HG03460 (cell line): Measurements from ENCODE around the gene SHROOM3.

ENCODE experiments used
- ATAC-seq: cut with Tn5 transposase; IDR thresholded peaks from one replicate; pipeline ENCODE4 v1.9.1; 2021; ENCODE audit not compliant: unreplicated experiment

SHROOM3 gene

DNA sequence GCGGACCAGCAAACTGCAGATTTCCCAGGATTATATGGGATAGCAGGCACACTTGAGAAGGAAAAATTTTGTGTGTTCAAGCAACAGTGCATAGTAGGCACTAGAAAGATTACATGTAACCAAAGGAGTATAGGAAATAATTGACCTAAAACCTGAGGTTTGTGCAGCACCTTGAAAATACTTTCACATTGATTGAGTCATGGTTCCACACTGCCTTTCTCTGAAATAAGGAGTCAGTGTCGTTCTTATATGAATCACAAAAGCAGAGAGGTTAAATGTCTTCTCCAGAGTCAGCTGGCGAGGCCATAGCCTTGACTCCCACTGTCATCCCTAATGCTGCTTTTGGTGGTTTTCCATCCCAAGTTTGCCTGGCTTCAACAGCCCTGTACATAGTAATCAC is 324.0 kb downstream of the SHROOM3 start:
- no peak for ATAC-seq

DNA sequence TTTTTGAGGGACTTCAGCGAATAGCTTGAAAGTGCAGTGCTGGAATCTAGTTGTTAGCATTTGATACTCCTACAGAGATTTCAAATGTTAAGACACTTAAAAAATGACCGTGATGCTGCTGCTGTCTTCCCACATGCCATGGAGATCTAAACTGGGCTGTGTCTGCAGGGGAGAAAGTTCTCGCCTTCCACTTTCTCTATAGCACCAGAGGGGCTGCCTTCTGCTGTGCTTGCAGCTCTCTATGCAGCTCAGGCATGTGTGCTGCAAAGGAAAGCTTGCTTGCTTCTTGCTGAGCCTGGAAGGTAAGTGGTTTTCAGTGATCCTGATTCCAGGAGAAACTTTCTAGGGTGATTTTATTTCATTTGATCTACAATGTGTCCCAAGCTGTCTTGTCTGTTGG is 325.2 kb downstream of the SHROOM3 start:
- ATAC-seq, result no peak

DNA sequence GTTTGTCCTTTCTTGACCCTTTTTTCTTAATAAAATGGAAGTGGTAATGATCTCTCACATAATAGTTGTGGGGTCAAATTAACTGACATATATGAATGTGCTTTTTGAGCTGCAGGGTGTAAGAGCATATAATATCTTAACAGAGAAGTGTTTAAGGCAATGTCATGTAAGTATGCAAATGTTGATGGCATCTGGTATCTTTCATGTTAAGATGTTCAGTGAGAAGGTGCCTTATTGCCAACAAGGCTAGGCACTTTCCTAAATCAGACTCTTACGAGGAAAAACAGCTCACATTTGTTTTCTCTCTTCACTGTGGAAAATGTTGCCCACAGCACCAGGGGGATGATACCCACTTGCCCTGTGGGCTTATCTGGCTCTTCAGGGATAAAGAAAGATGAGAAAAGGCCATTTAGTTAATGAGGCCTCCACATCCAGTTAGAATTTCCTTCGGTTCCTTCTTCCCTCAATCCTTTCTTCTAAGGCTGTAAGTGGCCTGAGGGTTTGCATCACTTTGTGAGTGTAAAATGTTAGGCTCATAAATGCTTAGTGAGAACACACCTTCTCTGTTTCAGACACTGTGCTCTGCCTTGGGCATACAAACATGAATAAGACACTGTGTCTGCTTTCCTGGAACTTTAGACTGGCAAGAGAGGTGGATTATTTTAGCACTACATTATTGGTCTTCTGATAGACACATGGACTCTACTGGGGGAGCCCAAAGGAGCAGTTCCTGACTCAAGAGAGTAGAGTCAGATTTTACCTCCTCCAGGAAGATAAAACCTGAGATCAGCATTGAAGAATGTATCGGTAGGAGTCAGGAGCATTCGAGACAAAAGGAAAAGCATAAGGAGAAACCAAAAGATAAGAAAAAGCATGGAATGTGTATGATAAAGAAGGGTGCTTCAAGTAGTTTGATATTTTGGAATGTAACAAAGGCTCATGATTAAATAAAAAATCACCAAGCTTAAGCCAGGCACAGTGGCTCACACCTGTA is 327.4 kb downstream of the SHROOM3 start:
- ATAC-seq, result no peak

DNA sequence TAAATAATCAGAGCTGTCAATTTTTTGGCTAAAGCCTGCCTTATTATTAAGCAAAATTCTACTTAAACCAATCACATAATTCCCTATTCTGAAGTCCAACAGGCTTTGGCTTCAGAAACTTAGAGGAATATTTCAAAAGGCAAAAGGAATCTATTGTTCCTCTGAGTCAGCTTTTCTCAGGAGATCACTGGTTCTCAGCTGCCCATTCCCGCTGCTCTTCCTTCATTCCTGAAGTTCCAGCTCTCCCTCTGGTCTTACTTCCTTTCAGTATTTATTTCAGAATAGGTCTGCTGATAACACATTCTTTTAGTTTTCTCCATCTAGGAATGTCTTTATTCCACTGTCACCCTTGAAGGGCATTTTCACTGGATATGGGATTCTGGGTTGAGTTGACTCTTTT is 329.2 kb downstream of the SHROOM3 start:
- ATAC-seq, result no peak

DNA sequence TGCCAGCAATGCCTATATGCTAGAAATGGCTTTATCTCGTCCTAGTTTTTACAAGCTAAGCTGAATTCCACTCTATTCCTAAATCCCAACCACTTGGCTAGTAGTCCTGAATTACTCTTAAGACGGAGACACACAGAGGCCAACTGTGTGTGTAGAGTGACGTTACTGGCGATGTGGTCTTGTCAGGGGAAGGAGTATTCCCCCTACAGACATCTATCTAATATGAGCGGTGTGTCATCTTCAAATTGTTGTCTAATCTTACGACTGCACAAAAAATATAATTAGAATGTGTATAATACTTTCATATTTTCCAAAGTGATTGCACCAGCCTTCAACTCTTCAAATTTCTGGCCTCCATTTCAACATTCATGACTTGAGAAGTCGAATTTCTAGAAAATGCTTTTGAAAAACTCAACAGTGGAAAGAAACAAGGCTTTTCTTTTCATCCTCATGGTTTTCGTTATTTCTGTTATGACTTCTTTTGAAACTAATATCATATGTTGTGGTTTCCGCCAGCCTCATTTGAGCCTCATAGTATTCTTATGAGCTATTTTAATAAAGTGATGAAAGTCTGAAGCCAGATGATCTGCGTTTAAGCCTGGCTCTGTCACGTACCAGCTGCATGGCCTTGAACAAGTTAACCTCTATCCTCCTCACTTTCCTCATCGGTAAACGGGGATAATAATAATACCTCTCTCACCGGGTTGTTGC is 330.6 kb downstream of the SHROOM3 start:
- no peak for ATAC-seq

DNA sequence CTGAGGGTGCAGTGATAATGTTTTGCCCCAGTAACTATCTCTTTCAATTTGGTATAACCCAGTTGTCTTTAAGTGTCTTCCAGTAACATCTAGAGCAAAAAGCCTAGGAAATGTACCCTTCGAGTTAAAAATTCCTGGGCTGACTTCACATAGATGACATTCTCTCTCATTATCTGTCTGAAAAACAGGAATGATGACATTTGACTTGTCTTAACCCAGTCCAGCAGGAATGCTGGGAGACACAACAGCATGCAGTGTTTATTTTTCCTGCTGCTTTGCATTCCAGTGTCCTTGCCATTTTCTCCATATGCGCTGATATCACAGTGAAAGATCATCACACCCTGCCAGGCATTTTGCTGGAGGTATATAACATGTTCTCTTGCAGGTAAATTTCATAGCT is 333.0 kb downstream of the SHROOM3 start:
- ATAC-seq, result no peak

DNA sequence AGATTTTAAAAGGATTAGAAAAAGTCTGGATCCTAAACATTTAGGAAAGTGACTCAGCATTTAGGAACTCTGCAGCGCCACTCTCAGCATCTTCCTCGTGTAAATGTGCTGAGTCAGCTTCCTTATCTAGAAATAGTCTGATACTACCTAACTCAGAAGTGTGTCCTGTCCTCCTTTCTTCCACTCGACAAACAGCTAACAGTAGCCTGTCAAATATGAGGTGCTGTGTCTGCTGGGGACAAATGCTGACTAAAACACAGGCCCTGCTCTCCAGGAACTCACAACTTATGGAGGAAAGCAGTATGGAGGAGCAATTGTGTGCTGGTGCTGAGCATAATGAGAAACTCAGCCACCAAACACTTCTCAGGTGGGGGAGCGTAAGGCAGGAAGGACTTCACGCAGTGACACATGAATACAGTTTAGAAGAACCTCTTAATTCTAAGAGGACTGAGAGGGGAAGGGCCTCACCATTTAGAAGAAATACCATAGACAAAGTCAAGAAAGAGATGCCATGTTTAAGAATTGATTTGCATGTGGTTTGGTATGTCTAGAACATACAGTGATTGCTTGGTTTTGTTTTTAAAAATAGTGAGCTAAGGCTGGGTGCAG is 337.6 kb downstream of the SHROOM3 start:
- ATAC-seq, result no peak

DNA sequence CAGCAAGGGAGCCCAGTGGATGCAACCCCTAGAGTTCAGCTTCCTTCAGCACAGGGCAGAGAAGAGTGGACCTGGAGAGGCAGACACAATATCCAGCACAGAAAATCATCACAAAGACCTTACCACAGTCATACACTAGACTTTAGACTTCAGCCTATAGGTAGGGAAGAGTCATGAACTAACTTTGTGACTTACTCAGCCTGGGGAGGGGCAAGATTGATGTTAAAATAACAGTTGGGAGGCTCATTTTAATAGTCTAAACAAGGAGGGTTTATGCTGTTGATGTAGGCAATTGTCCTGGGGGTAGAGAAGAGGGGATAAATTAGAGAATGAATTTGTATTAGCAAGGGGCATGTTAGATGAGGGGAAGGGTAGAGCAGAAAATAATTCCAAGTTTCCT is 338.7 kb downstream of the SHROOM3 start:
- ATAC-seq, result no peak

DNA sequence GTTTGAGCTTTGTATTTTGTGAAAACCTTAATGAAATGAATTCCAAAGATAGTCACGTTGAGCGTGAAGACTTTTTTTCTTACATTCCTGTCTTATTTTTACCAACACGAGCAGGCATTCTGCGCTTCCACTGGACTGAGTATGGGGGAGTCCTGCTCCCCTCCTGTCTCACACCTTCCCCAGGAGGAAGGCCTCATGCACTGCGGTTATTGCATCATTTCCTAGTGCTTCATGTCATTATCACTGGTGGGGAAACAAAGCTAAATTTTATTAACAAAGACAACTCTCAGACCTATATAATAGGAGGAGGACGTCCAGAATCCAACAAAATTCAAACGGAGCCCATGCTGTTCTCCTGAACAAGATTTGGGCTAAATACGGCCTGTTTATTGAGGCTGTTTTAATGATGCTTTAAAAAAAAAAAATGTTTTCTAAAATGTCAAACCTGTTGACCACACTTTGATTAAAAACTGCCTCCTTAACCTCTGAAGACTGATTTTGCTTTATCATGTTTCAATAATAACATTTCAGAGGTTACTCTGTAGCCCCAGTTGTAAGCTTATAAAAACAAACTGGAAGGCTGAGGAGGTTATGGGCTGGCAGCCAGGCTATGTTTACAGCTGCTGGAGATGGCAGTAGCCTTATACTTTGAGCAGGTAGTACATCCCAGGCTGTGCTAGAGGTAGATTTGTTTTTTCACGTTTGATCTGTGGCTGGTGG is 344.9 kb downstream of the SHROOM3 start:
- no peak for ATAC-seq

DNA sequence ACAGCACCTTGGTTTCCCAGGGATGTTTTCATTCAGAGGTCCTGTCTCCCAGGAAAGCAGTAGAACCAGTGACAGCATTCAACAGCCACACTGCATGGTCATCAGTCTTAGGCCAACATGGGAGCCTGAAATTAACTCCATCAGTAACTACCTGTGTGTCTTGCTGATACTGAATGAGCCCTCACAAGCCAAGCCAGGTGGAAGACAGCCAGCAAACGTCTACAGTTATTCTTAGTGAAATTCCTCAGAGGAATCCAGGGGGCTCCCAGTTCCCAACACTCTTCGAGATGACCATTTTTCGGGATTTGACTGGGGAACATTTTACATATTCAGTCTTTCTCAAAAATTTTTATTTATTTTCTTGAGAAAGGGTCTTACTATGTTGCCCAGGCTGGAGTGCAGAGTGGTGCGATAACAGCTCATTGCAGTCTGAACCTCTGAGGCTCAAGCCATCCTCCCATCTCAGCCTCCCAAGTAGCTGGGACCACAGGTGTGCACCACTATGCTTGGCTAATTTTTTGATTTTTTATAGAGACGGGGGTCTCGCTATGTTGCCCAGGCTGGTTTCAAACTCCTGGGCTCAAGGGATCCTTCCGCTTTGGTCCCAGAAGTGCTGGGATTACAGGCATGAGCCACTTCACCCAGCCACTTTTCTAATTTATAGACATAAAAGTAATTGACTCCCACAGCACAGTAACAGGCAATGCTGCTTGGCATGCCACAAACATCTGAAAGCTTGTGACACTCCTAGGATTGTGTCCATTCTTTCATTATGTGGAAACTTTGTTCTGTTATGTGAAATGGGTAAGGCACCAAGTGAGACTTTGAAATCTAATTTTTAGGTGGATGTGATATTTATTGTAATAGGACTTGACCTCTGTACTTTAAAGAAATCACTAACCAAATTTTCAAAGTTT is 346.0 kb downstream of the SHROOM3 start:
- ATAC-seq, result no peak

DNA sequence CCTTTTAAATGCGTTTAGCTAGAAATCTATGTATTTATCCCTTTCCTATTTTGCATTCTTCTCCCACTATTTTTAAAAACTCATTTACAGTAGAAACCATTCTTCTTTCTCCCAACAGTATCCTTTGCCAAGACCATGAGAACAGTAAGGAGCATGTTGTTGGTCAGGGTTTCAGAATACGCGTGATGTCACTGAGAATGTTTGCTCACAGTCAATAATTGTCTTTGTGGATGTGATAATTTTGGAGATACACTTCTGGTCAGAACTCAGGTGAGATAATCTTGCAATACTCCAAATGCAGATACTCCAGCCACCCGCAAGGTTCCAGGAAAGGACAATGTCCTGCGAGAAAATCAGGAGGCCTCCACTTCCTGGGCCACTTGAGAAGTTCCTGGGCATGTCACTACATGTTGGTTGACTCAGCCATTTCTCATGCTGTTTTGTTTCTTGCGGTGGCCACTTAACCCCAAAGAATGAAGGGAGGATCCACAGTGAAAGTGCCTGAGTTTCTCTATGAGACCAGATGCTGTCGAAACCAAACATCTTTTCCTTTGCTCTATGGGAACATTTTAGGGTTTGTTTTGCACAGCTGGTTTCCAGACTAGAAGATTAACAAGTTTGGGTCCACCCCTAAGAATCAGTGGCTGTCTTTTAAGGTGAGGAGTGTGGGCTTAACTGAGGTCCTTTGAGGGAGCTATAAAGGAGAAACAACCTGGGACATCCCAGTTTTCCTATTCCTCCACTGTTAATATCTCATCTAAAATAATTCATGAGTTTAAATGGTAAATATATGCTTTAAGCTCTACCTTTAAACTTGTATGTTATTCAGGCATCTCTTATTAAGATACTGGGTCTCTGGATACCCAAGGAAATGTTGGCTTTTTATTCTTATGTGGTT is 346.9 kb downstream of the SHROOM3 start:
- no peak for ATAC-seq

DNA sequence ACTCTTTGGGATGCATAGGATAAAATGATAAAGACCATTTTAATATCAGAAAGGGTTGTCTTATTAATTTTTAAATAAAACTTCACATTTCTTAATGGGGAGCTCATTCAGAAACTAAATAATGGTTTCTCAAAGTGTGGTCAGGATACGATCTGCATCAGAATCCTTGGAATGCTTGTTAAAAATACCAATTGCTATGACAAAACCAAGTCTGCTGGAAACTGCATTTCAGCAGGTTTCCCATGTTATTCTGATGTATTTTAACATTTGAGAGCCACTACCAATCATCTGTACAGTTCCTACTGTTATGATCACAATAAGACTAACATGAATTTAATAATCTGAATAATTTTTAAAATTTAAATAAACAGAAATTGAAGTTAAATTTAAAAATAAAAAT is 347.8 kb downstream of the SHROOM3 start:
- no peak for ATAC-seq

DNA sequence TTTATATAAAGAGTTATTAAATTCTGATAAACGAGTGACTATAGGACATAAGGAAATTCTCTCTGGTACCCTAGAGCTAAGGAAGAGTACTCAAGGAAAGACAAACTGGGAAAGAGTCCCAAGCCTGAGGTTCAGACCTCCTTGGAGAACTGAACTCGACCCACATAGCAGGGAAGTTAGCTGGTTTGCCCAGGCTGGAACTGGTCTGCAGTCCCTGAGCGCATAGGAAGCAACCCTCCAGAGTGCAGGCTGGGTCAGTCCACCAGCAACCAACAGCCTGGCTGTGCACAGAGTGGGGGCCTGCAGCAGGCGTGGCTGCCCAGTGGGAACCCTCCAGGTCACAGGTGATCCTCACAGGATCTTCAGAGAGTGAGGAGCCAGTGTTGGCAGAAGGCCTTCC is 348.8 kb downstream of the SHROOM3 start:
- ATAC-seq, result no peak

DNA sequence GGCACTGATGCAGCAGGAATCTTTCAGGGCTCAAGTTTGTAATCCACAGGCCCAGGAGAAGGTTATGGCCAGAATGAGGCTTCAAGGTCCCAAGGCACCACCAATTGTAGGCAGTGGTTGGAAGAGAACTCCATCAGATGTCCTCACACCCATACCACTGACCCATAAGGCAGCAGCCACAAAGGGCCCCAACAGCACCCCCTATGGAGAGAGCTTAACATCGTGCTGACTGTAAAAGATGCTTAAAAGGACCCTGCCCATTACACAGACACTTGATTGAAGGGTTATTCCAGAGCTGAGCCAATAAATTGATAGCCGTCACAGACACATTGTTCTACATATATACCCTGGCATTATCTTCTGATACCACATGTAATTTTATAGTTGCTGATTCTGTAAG is 349.2 kb downstream of the SHROOM3 start:
- no peak for ATAC-seq

DNA sequence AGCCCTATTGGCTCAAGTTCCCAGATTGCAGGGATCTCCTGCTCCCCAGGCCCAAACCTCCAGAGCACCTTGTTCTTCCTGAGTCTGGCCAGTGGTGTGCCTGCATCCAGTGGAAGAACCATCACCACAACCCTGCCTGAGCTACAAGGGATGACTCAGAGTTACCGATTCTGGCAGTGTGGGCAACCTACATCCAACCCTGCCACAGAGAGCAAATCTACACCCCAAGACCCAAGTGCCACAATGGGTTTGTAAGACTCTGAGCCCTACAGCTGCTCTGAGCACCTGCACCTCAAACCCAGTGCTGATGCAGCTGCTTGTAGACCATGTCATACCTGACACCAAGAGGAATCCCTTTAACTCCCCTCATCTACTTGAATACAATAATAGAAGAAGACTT is 352.9 kb downstream of the SHROOM3 start:
- ATAC-seq, result no peak

DNA sequence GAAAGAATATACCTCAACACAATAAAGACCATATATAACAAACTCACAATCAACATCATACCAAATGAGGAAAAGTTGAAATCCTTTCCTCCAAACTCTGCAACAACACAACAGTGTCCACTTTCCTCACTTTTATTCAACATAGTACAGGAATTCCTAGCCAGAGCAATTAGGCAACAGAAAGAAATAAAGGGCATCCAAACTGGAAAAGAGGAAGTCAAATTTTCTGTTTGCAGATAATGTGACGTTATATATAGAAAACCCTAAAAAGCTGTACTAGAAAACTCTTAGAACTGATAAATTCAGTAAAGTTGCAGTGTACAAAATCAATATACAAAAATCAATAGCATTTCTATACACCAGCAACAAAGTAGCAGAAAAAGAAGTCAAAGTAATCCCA is 355.3 kb downstream of the SHROOM3 start:
- no peak for ATAC-seq

DNA sequence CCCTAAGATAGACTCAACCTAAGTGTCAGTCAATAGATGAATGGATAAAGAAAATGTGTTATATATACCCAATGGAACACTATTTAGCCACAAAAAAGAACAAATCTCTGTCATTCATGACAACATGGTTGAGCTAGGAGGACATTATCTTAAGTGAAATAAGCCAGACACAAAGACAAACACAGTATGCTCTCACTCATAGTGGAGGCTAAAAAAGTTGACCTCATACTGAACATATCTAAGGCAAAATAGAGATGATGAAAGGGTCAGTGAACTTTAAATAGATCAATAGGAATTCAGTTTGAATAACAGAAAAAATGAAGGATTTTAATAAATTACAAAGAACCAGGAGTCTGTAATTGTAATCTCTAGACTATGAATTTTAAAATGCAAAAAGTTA is 356.4 kb downstream of the SHROOM3 start:
- no peak for ATAC-seq

DNA sequence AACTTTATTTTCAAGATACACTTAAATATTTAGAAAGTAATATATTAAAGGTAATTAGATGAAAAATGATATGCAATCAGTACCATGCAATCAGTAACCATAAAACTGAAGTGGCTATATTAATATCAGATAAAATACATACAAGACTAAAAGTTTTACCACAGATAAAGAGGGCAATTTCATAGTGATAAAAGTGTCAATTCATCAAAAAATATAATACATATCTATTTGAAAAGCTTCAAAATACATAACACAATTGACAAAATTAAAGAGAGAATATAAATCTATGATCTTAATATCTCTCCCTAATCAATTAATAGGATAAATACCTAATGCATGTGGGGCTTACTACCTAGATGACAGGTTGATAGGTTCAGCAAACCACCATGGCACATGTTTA is 357.4 kb downstream of the SHROOM3 start:
- no peak for ATAC-seq

DNA sequence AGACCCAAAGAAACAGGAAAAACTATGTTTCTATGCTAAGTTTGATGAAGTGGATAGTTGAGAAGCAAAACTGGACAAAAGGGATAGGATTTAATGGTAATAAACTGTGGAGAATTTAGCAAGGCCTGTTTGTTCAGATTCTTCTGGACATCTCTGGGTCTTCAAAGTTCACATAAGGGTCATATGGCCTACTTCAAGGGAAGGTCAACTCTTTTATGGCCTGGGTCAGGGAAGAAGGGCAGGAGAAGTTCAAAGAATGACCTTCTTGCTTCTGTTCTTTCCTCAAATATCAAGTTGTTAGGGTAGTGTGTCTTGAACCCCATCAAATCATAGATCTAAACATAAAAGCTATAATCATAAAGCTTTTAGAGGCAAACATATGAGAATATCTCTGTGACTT is 360.2 kb downstream of the SHROOM3 start:
- ATAC-seq, result no peak
